GM12878 (cell line): Measurements from ENCODE around the gene LYSMD2. TPM values are rescaled to one million over a fixed set of nuclear protein-coding genes. Genes with fewer than 3 reads are reported as not detected.

Source experiments
- ATAC-seq: fragments of 200-7000 bp; cut with Tn5 transposase; 3 replicates; pipeline ENCODE4 v1.9.1; 2020; ENCODE audit warnings: mild to moderate bottlenecking, moderate library complexity
- BruUV-seq: library from RNA; stranded (reverse); fragments of 400-500 nt; replicated peaks from 2 replicates; lab custom pipeline; 2021; lab: Mats Ljungman, UMichigan
- CTCF ChIA-PET: fragments of 300-600 bp; sonication (Branson Sonifier 250); formaldehyde crosslinking; extraction: SDS; loops from one replicate; lab custom pipeline; 2021; ENCODE audit warnings: inconsistent platforms; lab: Yijun Ruan, JAX
- POLR2A ChIA-PET: fragments of 350-600 bp; formaldehyde crosslinking; extraction: SDS; loops from one replicate; lab custom pipeline; 2021; ENCODE audit warnings: inconsistent platforms; lab: Charles Lee
- RAD21 ChIA-PET: fragments of 300-600 bp; sonication (Branson Sonifier 250); formaldehyde crosslinking; loops from one replicate; lab custom pipeline; 2023; ENCODE audit warnings: antibody characterized with exemption; ENCODE audit not compliant: unreplicated experiment; lab: Charles Lee
- SMC1A ChIA-PET: fragments of 300-600 bp; sonication (Branson Sonifier 250); formaldehyde crosslinking; loops from one replicate; lab custom pipeline; 2023; ENCODE audit not compliant: unreplicated experiment, uncharacterized antibody; lab: Charles Lee
- DNase-seq: peaks from one replicate; pipeline ENCODE4 v3.0.0-alpha.2; 2011; ENCODE audit warnings: low read depth, low spot score
- FAIRE-seq: peaks from 3 replicates; lab custom pipeline; 2011; peaks lifted over from hg19 to GRCh38; lab: Jason Lieb, UNC
- H2AFZ ChIP-seq: 2 replicates; pipeline ENCODE4 v1.6.0; 2011; ENCODE audit warnings: low read depth, low read length, control low read depth; ENCODE audit not compliant: control insufficient read depth
- H3K27ac ChIP-seq: 2 replicates; pipeline ENCODE4 v1.5.1; 2011; ENCODE audit warnings: control low read depth; ENCODE audit not compliant: control insufficient read depth, insufficient read depth
- H3K27me3 ChIP-seq, 2 experiments: replicated peaks in 1 of 2; 2 replicates each; pipeline versions ENCODE4 v1.6.0 to v1.6.1; 2011; ENCODE audit warnings: low read length in 1 of 2; ENCODE audit not compliant: control insufficient read depth in 2 of 2, insufficient read depth in 2 of 2
- H3K36me3 ChIP-seq, 2 experiments: 2 replicates each; pipeline ENCODE4 v1.5.1; 2011; ENCODE audit warnings: low read length in 1 of 2; ENCODE audit not compliant: control insufficient read depth in 2 of 2, insufficient read depth in 2 of 2
- H3K4me1 ChIP-seq: 2 replicates; pipeline ENCODE4 v1.6.1; 2011; ENCODE audit warnings: mild to moderate bottlenecking, low read length, moderate library complexity, mixed read lengths; ENCODE audit not compliant: control insufficient read depth, insufficient read depth
- H3K4me2 ChIP-seq: 2 replicates; pipeline ENCODE4 v1.6.0; 2011; ENCODE audit warnings: control low read depth; ENCODE audit not compliant: control insufficient read depth, insufficient read depth
- H3K4me3 ChIP-seq: fragments of 200-600 bp; sonication (generic); 2 replicates; pipeline ENCODE4 v1.5.1; 2016
- H3K79me2 ChIP-seq: 2 replicates; pipeline ENCODE4 v1.6.0; 2011; ENCODE audit warnings: low read length; ENCODE audit not compliant: control insufficient read depth, insufficient read depth
- H3K9ac ChIP-seq: 2 replicates; pipeline ENCODE4 v1.8.0; 2011; ENCODE audit warnings: low read length, control low read depth, mixed read lengths; ENCODE audit not compliant: control insufficient read depth, insufficient read depth
- H3K9me3 ChIP-seq: replicated peaks from 3 replicates; pipeline ENCODE4 v1.5.1; 2011; ENCODE audit warnings: mild to moderate bottlenecking, low read length; ENCODE audit not compliant: control insufficient read depth, insufficient read depth
- H4K20me1 ChIP-seq: 2 replicates; pipeline ENCODE4 v1.6.0; 2011; ENCODE audit not compliant: control insufficient read depth, insufficient read depth
- BACH1 ChIP-seq: fragments of 450-650 bp; IDR thresholded peaks from 2 replicates; pipeline ENCODE4 v1.6.1; 2017; ENCODE audit warnings: mild to moderate bottlenecking, borderline replicate concordance
- BCL11A ChIP-seq: IDR thresholded peaks from 2 replicates; pipeline ENCODE4 v1.6.1; 2011; ENCODE audit warnings: low read depth, low read length
- DPF2 ChIP-seq: fragments of 450-650 bp; IDR thresholded peaks from 2 replicates; pipeline ENCODE4 v1.6.1; 2017; ENCODE audit warnings: mild to moderate bottlenecking
- EED ChIP-seq: sonication (generic); IDR thresholded peaks from 2 replicates; pipeline ENCODE4 v1.6.1; 2016; ENCODE audit warnings: antibody characterized with exemption, low read depth
- EGR1 ChIP-seq, 2 experiments: IDR thresholded peaks; 1 replicate in 1 of 2; 2 replicates in 1 of 2; pipeline ENCODE4 v1.6.1; 2011 to 2012; ENCODE audit warnings: low read depth in 2 of 2, low read length in 2 of 2, borderline replicate concordance in 1 of 2, mild to moderate bottlenecking in 1 of 2, moderate library complexity in 1 of 2
- ESRRA ChIP-seq: IDR thresholded peaks from 2 replicates; pipeline ENCODE4 v1.6.1; 2012; ENCODE audit warnings: mild to moderate bottlenecking, low read length, improper control_type of control experiment
- HDGF ChIP-seq: fragments of 450-650 bp; IDR thresholded peaks from 2 replicates; pipeline ENCODE4 v1.6.1; 2016; ENCODE audit warnings: antibody characterized with exemption
- JUNB ChIP-seq: IDR thresholded peaks from 2 replicates; pipeline ENCODE4 v1.6.1; 2016; ENCODE audit warnings: antibody characterized with exemption, mild to moderate bottlenecking
- KDM1A ChIP-seq: fragments of 200-600 bp; sonication (generic); IDR thresholded peaks from 2 replicates; pipeline ENCODE4 v1.6.1; 2016; ENCODE audit warnings: borderline replicate concordance
- PML ChIP-seq: IDR thresholded peaks from 2 replicates; pipeline ENCODE4 v1.6.1; 2012; ENCODE audit warnings: low read length, inconsistent platforms
- RCOR1 ChIP-seq: conservative IDR thresholded peaks from 2 replicates; pipeline ENCODE4 v1.6.1; 2012; ENCODE audit warnings: low read depth, low read length, improper control_type of control experiment
- SIN3A ChIP-seq: IDR thresholded peaks from 2 replicates; pipeline ENCODE4 v1.6.1; 2012; ENCODE audit warnings: low read depth, low read length, improper control_type of control experiment
- SREBF2 ChIP-seq: IDR thresholded peaks from 2 replicates; pipeline ENCODE4 v1.6.1; 2012; ENCODE audit warnings: mild to moderate bottlenecking, low read length
- STAT3 ChIP-seq: IDR thresholded peaks from 2 replicates; pipeline ENCODE4 v1.6.1; 2011; ENCODE audit warnings: low read depth, low read length, improper control_type of control experiment
- ZNF207 ChIP-seq: fragments of 450-650 bp; IDR thresholded peaks from 2 replicates; pipeline ENCODE4 v1.6.1; 2014; ENCODE audit warnings: antibody characterized with exemption, mild to moderate bottlenecking, borderline replicate concordance
- ZNF217 ChIP-seq: fragments of 450-650 bp; IDR thresholded peaks from 2 replicates; pipeline ENCODE4 v1.6.1; 2017; ENCODE audit warnings: antibody characterized with exemption, mild to moderate bottlenecking
- ZNF24 ChIP-seq: fragments of 450-650 bp; IDR thresholded peaks from 2 replicates; pipeline ENCODE4 v1.6.1; 2017; ENCODE audit warnings: antibody characterized with exemption, mild to moderate bottlenecking
- WGBS: methylation state at CpG from one replicate; pipeline ENCODE4 v1.1.6; 2016; ENCODE audit warnings: low lambda C conversion rate; ENCODE audit not compliant: insufficient replicate concordance, insufficient coverage; ENCODE audit errors: missing lambda C conversion rate; 5-methylcytosine and 5-hydroxymethylcytosine counted together
- in situ Hi-C: fragments of 300-500 bp; cut with MboI; formaldehyde crosslinking; loops from 9 replicates; pipeline ENCODE4 v1.14.3; 2018; ENCODE audit warnings: mixed read lengths
- intact Hi-C: fragments of 100-400 bp; cut with micrococcal nuclease; formaldehyde crosslinking; loops from one replicate; pipeline ENCODE4 v1.14.2; 2022; ENCODE audit not compliant: unreplicated experiment
- polyA plus RNA-seq, 11 experiments: library from polyadenylated mRNA; depleted of rRNA in 4 of 11; unstranded in 6 of 11; stranded (reverse) in 5 of 11; fragments of >200 nt; fragmentation: Nextera tagmentation in 4 of 11; fragmentation: Illumina TruSeq in 1 of 11; extraction: Ambion mirVana in 4 of 11; extraction: Trizol in 1 of 11; gene quantifications; 1 replicate in 1 of 11; 2 replicates in 10 of 11; pipeline versions ENCODE4 v1.2.1 to v1.2.3, GENCODE V29; 2011 to 2016; ENCODE audit warnings: inconsistent platforms in 2 of 11, missing spikeins in 2 of 11, low read depth in 1 of 11
- total RNA-seq, 4 experiments: library from RNA; depleted of rRNA in 3 of 4; stranded (reverse); fragments of >200 nt in 3 of 4; fragmentation: Illumina TruSeq in 1 of 4; extraction: Trizol in 1 of 4; gene quantifications; 2 replicates each; pipeline versions ENCODE4 v1.2.1 to v1.2.3, GENCODE V29; 2013 to 2021
- TF ChIP-seq, protein P1 (sequence below): IDR thresholded peaks from 2 replicates; pipeline ENCODE4 v1.6.1; 2012; ENCODE audit warnings: mild to moderate bottlenecking, low read depth, low read length
- TF ChIP-seq, protein P2 (sequence below): IDR thresholded peaks from 2 replicates; pipeline ENCODE4 v1.6.1; 2012; ENCODE audit warnings: low read length, inconsistent platforms
- TF ChIP-seq, protein P3 (sequence below): fragments of 450-650 bp; conservative IDR thresholded peaks from 2 replicates; pipeline ENCODE4 v1.6.1; 2017; ENCODE audit warnings: mild to moderate bottlenecking, moderate library complexity

LYSMD2 gene
- total and polyA plus RNA-seq, 10 of the 15 experiments (the other 5 are each of a cell fraction or from before 2014, with no cell fraction given) = 30.5 to 61.3 (median 45.4) TPM

DNA sequence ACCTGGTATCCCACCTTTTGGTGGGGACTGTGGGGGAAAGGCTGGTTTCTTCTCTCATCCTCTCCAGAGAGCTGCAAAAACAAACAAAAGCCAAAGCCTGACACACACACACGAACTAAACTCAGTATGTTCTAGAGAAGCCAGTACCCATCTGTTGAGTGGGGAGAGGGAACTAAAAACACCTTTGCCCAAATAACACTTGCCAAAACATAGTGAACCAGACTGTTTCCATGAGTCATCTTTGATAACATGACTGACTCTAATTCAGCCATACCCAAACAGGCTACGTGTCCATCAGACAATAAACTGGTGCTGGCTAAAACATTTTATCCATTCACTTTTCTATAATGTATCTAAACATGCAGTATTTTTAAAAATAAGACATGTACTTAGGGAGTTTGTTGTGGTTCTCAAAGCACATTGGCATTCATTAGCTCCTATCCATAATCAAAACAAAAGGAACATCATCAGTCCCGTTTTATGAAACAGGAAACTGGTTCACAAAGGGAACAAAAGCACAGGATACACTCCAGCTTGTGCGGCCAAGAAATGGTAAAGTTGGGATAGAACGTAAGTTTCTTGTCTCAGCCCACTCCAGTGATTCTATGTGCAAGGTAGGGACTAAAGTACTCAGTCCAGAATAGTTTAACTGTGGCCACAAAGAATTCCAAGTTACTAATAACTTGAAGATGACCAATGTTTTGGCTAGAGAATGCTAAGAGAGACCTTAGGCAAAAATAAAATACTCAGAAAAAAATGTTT is 16.1 kb downstream of the LYSMD2 start:
- SMC1A ChIA-PET = no interaction called here
- H3K4me1 ChIP-seq = peaks cover 3% of the 10 kb centered on the region
- H3K36me3 ChIP-seq = peaks cover 0 to 9% of the 10 kb centered on the region in 2 experiments; a peak in 3 of 4 replicates
- no peak for DNase-seq
- RAD21 ChIA-PET = no interaction called here
- no peak for ATAC-seq
- H3K9me3 ChIP-seq = no peaks in the 10 kb centered on the region
- intact Hi-C loops = no loop called here
- BruUV-seq = no TSS peak
- POLR2A ChIA-PET = no interaction called here
- H3K4me2 ChIP-seq = no peak overlapping the region
- no peak overlapping the region for H2AFZ ChIP-seq
- H3K27ac ChIP-seq = no peak overlapping the region
- CTCF ChIA-PET = interaction anchor here (1.0 kb wide), 1 partner anchor 36 kb away, joined by 3 read pairs; no protein-coding TSS in a partner anchor
- in situ Hi-C loops = no loop called here
- FAIRE-seq = no peak
- H3K9ac ChIP-seq = no peak overlapping the region
- WGBS = 97% methylated on average over 5 of the region's 5 CpGs
- peaks cover 8% of the 10 kb centered on the region for H3K79me2 ChIP-seq
- TF ChIP-seq JUNB (no peak), KDM1A (no peak), RCOR1 (no peak), EGR1 (IDR thresholded peaks at IDR 0.05; ENCODE audit: borderline replicate concordance in 1 of 2, low read depth in 2 of 2, low read length in 2 of 2) (no peak), ZNF217 (no peak), STAT3 (no peak), ZNF24 (no peak), SREBF2 (no peak), SIN3A (no peak), ESRRA (no peak), DPF2 (no peak), ZNF207 (no peak), HDGF (no peak), PML (no peak), BACH1 (no peak), EED (no peak), BCL11A (no peak)
- TF ChIP-seq, protein P1, sequence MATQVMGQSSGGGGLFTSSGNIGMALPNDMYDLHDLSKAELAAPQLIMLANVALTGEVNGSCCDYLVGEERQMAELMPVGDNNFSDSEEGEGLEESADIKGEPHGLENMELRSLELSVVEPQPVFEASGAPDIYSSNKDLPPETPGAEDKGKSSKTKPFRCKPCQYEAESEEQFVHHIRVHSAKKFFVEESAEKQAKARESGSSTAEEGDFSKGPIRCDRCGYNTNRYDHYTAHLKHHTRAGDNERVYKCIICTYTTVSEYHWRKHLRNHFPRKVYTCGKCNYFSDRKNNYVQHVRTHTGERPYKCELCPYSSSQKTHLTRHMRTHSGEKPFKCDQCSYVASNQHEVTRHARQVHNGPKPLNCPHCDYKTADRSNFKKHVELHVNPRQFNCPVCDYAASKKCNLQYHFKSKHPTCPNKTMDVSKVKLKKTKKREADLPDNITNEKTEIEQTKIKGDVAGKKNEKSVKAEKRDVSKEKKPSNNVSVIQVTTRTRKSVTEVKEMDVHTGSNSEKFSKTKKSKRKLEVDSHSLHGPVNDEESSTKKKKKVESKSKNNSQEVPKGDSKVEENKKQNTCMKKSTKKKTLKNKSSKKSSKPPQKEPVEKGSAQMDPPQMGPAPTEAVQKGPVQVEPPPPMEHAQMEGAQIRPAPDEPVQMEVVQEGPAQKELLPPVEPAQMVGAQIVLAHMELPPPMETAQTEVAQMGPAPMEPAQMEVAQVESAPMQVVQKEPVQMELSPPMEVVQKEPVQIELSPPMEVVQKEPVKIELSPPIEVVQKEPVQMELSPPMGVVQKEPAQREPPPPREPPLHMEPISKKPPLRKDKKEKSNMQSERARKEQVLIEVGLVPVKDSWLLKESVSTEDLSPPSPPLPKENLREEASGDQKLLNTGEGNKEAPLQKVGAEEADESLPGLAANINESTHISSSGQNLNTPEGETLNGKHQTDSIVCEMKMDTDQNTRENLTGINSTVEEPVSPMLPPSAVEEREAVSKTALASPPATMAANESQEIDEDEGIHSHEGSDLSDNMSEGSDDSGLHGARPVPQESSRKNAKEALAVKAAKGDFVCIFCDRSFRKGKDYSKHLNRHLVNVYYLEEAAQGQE = no peak
- TF ChIP-seq, protein P2, sequence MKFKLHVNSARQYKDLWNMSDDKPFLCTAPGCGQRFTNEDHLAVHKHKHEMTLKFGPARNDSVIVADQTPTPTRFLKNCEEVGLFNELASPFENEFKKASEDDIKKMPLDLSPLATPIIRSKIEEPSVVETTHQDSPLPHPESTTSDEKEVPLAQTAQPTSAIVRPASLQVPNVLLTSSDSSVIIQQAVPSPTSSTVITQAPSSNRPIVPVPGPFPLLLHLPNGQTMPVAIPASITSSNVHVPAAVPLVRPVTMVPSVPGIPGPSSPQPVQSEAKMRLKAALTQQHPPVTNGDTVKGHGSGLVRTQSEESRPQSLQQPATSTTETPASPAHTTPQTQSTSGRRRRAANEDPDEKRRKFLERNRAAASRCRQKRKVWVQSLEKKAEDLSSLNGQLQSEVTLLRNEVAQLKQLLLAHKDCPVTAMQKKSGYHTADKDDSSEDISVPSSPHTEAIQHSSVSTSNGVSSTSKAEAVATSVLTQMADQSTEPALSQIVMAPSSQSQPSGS = no peak
- TF ChIP-seq, protein P3, sequence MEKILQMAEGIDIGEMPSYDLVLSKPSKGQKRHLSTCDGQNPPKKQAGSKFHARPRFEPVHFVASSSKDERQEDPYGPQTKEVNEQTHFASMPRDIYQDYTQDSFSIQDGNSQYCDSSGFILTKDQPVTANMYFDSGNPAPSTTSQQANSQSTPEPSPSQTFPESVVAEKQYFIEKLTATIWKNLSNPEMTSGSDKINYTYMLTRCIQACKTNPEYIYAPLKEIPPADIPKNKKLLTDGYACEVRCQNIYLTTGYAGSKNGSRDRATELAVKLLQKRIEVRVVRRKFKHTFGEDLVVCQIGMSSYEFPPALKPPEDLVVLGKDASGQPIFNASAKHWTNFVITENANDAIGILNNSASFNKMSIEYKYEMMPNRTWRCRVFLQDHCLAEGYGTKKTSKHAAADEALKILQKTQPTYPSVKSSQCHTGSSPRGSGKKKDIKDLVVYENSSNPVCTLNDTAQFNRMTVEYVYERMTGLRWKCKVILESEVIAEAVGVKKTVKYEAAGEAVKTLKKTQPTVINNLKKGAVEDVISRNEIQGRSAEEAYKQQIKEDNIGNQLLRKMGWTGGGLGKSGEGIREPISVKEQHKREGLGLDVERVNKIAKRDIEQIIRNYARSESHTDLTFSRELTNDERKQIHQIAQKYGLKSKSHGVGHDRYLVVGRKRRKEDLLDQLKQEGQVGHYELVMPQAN = no peak
- H4K20me1 ChIP-seq = no peaks in the 10 kb centered on the region
- no peaks in the 10 kb centered on the region for H3K27me3 ChIP-seq
- H3K4me3 ChIP-seq = no peak overlapping the region
